Duodenal mucosa (tissue), 2 donors: ENCODE results near the gene STARD3NL.
"Not testable (repeated sequence)": the region's sequence is repeated elsewhere in the genome, so short reads cannot be mapped to it uniquely, and the experiment has no call there.

ENCODE experiments used
- H3K27ac ChIP-seq: one replicate; pipeline ENCODE4 v1.7.0; 2013; ENCODE audit warnings: low read depth, low read length
- H3K27me3 ChIP-seq, 2 donors: one replicate each; pipeline ENCODE4 v1.7.0; 2013; ENCODE audit warnings: low read length in 2 of 2, control low read depth in 1 of 2; ENCODE audit not compliant: insufficient read depth in 2 of 2, control insufficient read depth in 1 of 2
- H3K36me3 ChIP-seq, 2 donors: one replicate each; pipeline ENCODE4 v1.7.0; 2013; ENCODE audit warnings: low read length in 2 of 2, control low read depth in 1 of 2; ENCODE audit not compliant: insufficient read depth in 2 of 2, control insufficient read depth in 1 of 2
- H3K4me1 ChIP-seq, 2 donors: one replicate each; pipeline ENCODE4 v1.7.0; 2013; ENCODE audit warnings: low read length in 2 of 2, control low read depth in 1 of 2; ENCODE audit not compliant: insufficient read depth in 2 of 2, control insufficient read depth in 1 of 2
- H3K4me3 ChIP-seq, 2 donors: one replicate each; pipeline ENCODE4 v1.7.0; 2013; ENCODE audit warnings: low read length in 2 of 2, low read depth in 1 of 2
- H3K9ac ChIP-seq, 2 donors: one replicate each; pipeline ENCODE4 v1.7.0; 2013; ENCODE audit warnings: low read length in 2 of 2, low read depth in 1 of 2
- H3K9me3 ChIP-seq, 2 donors: one replicate each; pipeline ENCODE4 v1.7.0; 2013; ENCODE audit warnings: low read length in 2 of 2, control low read depth in 1 of 2; ENCODE audit not compliant: control insufficient read depth in 1 of 2

STARD3NL gene

DNA sequence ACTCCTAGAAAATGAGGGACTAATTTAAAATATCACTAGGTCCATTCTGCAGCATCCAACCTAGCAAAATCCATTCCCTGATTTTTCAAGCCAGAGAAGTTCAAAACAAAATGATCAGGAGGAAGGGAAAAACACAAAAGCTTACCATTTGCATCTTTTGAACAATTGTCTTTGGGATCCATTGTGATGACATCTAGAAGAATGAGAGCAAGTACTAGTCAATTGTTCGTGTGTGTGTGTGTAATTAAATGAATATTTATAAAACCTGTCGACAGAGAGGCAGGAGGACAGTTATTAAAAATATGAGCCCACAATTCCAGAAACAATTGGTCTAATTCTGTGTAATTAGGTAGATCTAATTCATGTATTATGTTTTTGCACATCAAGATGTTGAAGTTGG, 84.0 kb downstream of the STARD3NL start:
- not testable (repeated sequence) for H3K9ac ChIP-seq, H3K9me3 ChIP-seq, H3K36me3 ChIP-seq, H3K27me3 ChIP-seq, H3K4me1 ChIP-seq, H3K27ac ChIP-seq, H3K4me3 ChIP-seq

DNA sequence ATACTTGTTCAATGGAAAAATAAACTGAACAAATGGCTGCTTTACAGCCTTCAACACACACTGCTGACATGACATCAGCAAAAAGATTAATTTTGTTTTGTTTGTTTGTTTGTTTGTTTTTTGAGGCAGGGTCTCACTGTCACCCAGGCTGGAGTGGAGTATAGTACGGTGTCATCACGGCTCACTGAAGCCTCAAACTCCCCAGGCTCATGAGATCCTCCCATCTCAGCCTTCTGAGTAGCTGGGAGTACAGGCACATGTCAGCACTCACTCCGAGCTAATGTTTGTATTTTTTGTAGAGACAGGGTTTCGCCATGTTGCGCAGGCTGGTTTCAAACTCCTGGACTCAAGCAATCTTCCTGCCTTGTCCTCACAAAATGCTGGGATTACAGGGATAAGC, 84.5 kb downstream of the STARD3NL start:
- no peaks in the 10 kb centered on the region for H3K36me3 ChIP-seq
- no peaks in the 10 kb centered on the region for H3K4me1 ChIP-seq
- H3K4me3 ChIP-seq = no peak overlapping the region
- H3K27ac ChIP-seq = no peak overlapping the region
- H3K9ac ChIP-seq = no peak overlapping the region
- no peaks in the 10 kb centered on the region for H3K27me3 ChIP-seq
- H3K9me3 ChIP-seq = no peaks in the 10 kb centered on the region

DNA sequence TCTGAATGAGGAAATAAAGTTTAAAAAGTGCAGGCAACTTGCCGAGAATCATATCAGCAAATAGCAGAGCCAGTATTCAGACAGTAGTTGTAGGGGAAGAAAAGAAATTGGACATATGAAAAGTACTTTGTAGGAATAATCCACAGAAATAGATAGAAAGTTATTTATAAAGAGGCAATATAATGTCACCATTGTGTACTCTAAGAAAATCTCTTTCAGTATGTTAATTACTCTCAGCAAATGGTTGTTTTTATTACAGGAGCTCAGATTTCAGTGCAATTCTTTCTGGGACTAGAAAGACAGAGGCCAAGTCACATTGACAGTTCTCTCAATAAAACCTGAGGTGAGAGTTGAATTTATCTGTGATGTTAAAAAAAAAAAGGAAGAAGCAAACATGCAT, 85.2 kb downstream of the STARD3NL start:
- not testable (repeated sequence) for H3K9ac ChIP-seq, H3K9me3 ChIP-seq, H3K27ac ChIP-seq, H3K36me3 ChIP-seq, H3K27me3 ChIP-seq, H3K4me3 ChIP-seq, H3K4me1 ChIP-seq

DNA sequence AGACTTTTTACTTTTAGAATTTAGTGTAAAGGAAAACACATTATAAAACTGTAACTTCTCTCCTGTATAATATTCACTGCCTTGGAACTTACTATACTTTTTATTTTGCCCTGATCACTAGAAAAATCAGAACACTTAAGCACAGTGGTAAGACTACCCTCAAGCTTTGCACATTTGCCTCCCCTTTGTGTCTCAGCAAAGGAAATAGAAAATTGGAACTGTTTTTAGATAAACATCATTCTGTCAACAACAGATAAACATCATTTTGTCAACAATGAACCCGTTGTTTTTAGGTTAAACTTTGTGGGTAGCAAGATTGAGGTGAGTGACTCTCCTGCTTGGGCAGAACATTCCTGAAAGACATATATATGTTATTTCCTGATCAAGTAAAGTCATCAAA, 86.6 kb downstream of the STARD3NL start:
- H3K9me3 ChIP-seq, H3K36me3 ChIP-seq, H3K9ac ChIP-seq, H3K27me3 ChIP-seq, H3K27ac ChIP-seq, H3K4me1 ChIP-seq, H3K4me3 ChIP-seq: not testable (repeated sequence)

DNA sequence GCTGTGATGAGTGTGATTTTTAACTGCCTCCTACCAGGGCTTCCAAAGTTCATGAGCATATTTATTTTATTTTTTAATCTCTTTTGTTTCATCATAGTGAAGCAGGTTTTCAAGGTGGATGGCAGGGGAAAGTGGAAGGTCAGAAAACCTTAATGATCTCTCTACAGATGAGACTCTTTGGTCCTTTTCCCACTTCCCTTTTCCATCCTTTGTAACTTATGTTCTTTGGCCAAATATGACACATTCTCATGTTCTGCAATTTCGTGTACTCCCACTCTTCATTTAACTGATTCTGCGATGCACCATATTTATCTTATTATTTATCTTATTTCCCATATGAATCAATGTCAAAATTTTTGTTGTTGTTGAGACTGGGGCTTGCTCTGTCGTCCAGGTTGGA, 87.9 kb downstream of the STARD3NL start:
- not testable (repeated sequence) for H3K4me3 ChIP-seq, H3K9me3 ChIP-seq, H3K9ac ChIP-seq, H3K27me3 ChIP-seq, H3K36me3 ChIP-seq, H3K27ac ChIP-seq, H3K4me1 ChIP-seq

DNA sequence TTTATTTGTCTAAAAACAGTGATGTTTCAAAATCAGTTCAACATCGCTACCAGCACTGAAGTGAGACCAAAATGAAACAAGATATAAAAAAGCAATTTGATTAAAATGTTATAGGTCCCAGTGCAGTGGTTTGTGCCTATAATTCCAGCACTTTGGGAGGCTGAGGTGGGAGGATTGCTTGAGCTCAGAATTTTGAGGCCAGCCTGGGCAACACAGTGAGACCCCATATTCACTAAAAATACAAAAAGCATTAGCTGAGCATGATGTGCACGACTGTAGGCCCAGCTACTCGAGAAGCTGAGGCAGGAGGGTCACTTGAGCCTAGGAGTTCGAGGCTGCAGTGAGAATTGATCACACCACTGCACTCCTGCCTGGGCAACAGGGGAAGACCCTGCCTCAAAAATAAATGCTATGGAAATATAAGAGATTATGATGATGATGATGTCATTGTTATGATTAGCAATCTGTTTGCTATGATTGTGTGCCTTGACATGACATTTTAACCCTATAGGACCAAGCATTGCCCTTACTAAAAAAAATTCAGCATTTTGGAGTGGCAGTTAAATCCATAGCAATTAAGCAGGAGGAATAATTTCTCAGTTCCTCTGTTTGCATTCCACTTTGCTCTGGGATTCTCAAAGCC, 91.8 kb downstream of the STARD3NL start:
- H3K4me1 ChIP-seq, H3K27me3 ChIP-seq, H3K4me3 ChIP-seq, H3K36me3 ChIP-seq, H3K27ac ChIP-seq, H3K9me3 ChIP-seq, H3K9ac ChIP-seq: not testable (repeated sequence)

DNA sequence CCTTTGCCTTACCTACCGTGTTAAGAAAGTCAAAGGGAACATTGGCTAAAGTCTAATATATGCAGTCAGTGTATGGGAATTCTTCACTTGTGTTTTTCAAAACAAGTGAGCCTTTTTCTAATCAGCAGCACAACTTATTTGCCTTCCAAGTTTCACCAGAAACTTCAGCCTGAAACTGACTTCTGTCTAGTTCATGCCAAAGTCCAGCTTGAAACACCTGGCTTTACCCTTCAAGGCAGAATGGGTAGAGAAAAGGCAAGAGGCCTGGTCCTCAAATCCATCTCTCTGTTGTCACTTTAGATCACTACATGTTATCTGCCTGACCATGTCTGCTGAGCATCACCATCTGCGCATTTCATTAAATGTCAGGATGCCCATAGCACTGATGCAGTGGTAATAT, 92.4 kb downstream of the STARD3NL start:
- H3K36me3 ChIP-seq, H3K4me1 ChIP-seq, H3K27me3 ChIP-seq, H3K27ac ChIP-seq, H3K4me3 ChIP-seq, H3K9ac ChIP-seq, H3K9me3 ChIP-seq: not testable (repeated sequence)

DNA sequence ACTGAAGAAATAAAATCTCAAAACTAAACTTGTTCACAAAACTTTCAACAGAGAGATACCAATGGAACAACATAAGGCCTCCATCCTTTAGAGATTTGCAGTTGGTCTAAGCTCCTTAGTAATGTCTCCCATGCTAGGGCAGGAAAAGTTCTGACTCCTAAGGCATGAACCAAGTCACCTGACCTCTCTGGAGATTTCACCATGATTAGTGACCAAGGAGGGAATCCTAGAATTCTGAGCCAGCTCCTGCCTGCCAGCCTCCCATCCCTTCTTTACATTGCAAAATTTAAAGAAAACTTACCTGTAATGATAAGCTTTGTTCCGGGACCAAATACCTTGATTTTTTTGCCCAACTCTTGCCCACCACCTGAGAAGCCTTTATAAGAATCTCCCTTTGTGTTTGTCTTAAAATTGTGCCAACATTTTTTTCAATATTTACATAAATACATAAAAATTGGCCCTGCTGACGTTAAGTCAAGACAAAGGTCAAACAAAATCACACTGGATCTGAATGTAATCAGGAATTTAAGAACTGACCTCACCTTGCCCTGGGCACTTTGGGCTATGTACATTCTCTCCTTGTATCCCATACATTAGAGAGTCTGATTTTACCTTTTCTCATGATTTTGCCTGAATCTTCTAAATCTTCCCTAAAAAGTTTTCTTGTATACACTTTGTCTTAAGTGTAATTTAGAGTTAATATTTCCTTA, 95.4 kb downstream of the STARD3NL start, which contains the start of gene TARP:
TARP (minus strand) TSS at position 351 of the 710 bp plus-strand sequence.
- H3K36me3 ChIP-seq = no peaks in the 10 kb centered on the region
- H3K4me3 ChIP-seq = no peak within 1 kb of the TSS
- no peaks in the 10 kb centered on the region for H3K9me3 ChIP-seq
- H3K27me3 ChIP-seq = no peaks in the 10 kb centered on the region
- no peak within 1 kb of the TSS for H3K9ac ChIP-seq
- H3K4me1 ChIP-seq = no peaks in the 10 kb centered on the region
- no peak within 1 kb of the TSS for H3K27ac ChIP-seq

DNA sequence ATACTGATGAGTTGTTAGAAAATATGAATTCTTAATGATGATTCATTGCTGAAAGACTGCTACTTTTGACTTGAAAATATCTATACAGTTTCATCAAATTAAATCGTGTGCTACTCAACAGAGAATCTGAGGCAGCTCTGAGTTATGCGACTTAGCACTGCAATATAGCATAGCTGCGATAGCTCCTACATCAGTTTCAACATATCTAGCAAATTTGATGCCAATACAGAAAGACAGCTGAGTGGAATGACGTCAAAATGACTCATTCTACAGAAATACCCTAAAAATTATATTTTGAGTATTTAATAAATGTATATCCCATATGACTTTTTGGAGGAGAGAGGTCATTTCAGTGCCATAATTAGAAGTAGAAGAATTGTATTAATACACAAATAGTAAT, 96.4 kb downstream of the STARD3NL start:
- Histone ChIP-seq H3K27me3 (no peaks in the 10 kb centered on the region), H3K9ac (no peak overlapping the region), H3K9me3 (no peaks in the 10 kb centered on the region), H3K36me3 (no peaks in the 10 kb centered on the region), H3K4me1 (no peaks in the 10 kb centered on the region), H3K27ac (no peak overlapping the region), H3K4me3 (no peak overlapping the region)

DNA sequence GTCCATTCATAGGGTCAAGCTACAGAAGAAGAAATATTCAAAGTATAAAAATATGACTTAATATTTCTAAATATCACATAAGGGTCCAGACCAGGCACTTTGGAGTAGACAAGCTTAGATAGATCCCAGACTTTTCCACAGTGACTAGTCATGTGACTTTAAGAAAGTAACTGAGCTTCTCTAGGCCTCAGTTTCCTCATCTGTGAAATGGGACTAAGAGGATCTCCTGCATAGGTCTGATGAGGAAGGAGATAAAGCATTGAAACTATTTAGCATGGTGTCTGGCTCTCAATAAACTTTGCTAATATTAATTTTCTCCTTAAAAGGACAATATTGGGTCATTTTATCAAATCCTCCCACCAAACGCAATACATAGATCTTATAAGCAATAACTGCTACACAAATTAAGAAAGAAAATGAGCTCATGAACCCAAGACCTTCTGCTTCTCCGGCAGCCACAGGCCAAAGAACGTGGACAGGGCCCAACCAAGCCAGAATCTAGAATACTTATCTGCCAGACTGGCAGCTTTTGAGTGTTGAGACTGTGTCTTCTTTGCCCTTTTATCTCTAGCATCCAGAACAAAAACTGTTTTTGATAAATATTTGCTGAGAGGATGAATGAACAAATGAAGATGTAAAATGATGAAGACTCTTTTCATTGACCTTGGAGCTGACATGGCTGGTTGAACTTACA, 97.0 kb downstream of the STARD3NL start:
- no peaks in the 10 kb centered on the region for H3K4me1 ChIP-seq
- H3K27ac ChIP-seq = no peak overlapping the region
- no peak overlapping the region for H3K4me3 ChIP-seq
- no peak overlapping the region for H3K9ac ChIP-seq
- no peaks in the 10 kb centered on the region for H3K36me3 ChIP-seq
- no peaks in the 10 kb centered on the region for H3K9me3 ChIP-seq
- H3K27me3 ChIP-seq = no peaks in the 10 kb centered on the region
